Fibroblast of lung (primary cell): Measurements from ENCODE around the gene MKI67. TPM values are rescaled to one million over a fixed set of nuclear protein-coding genes. Genes with fewer than 3 reads are reported as not detected.

Experiments
- DNase-seq, 2 donors: peaks; one replicate each; pipeline versions ENCODE4 v3.0.0 to v3.0.0-alpha.2; 2010; ENCODE audit warnings: low read depth in 2 of 2
- H2AFZ ChIP-seq: 2 replicates; pipeline ENCODE4 v1.5.1; 2012; ENCODE audit warnings: low read length, control low read depth, inconsistent platforms
- H3K27ac ChIP-seq: 2 replicates; pipeline ENCODE4 v1.5.1; 2011; ENCODE audit warnings: low read length, control low read depth; ENCODE audit not compliant: insufficient read depth
- H3K27me3 ChIP-seq: 2 replicates; pipeline ENCODE4 v1.5.1; 2011; ENCODE audit warnings: mild to moderate bottlenecking, low read length; ENCODE audit not compliant: control insufficient read depth, insufficient read depth
- H3K36me3 ChIP-seq: 2 replicates; pipeline ENCODE4 v1.5.1; 2011; ENCODE audit warnings: low read length; ENCODE audit not compliant: control insufficient read depth, insufficient read depth
- H3K4me1 ChIP-seq: 2 replicates; pipeline ENCODE4 v1.5.1; 2011; ENCODE audit warnings: low read length; ENCODE audit not compliant: control insufficient read depth, insufficient read depth; ENCODE audit errors: extremely low read depth
- H3K4me2 ChIP-seq: 2 replicates; pipeline ENCODE4 v1.5.1; 2011; ENCODE audit warnings: low read length, control low read depth; ENCODE audit not compliant: insufficient read depth; ENCODE audit errors: extremely low read depth
- H3K4me3 ChIP-seq, 4 experiments: fragments of 200-600 bp in 1 of 4; sonication (generic) in 1 of 4; replicated peaks in 1 of 4; 2 replicates each; pipeline ENCODE4 v1.5.1; 2011 to 2016; ENCODE audit warnings: low read length in 4 of 4, low read depth in 3 of 4, mild to moderate bottlenecking in 3 of 4, control low read depth in 2 of 4, inconsistent platforms in 1 of 4, mixed read lengths in 1 of 4; ENCODE audit not compliant: insufficient read depth in 1 of 4; ENCODE audit errors: control extremely low read depth in 1 of 4
- H3K79me2 ChIP-seq: 2 replicates; pipeline ENCODE4 v1.5.1; 2012; ENCODE audit warnings: mild to moderate bottlenecking, low read length, inconsistent platforms; ENCODE audit not compliant: control insufficient read depth, insufficient read depth
- H3K9ac ChIP-seq: 2 replicates; pipeline ENCODE4 v1.5.1; 2011; ENCODE audit warnings: mild to moderate bottlenecking, low read length, control low read depth; ENCODE audit not compliant: insufficient read depth
- H3K9me3 ChIP-seq: 2 replicates; pipeline ENCODE4 v1.5.1; 2012; ENCODE audit warnings: low read depth, low read length; ENCODE audit not compliant: control insufficient read depth, insufficient read depth
- H4K20me1 ChIP-seq: 2 replicates; pipeline ENCODE4 v1.5.1; 2011; ENCODE audit warnings: low read length; ENCODE audit not compliant: control insufficient read depth, insufficient read depth; ENCODE audit errors: extremely low read depth
- EZH2 ChIP-seq: IDR thresholded peaks from 2 replicates; pipeline ENCODE4 v1.5.1; 2012; ENCODE audit warnings: low read length, control low read depth, mild to moderate bottlenecking; ENCODE audit errors: missing control alignments
- polyA plus RNA-seq, 2 donors: library from polyadenylated mRNA; depleted of rRNA in 1 of 2; stranded (reverse) in 1 of 2; unstranded in 1 of 2; fragments of >200 nt; gene quantifications; 2 replicates each; pipeline ENCODE4 v1.2.1, GENCODE V29; 2011 to 2012; ENCODE audit warnings: missing spikeins in 1 of 2
- total RNA-seq: library from RNA; depleted of rRNA; stranded (reverse); fragments of >200 nt; gene quantifications from 2 replicates; pipeline ENCODE4 v1.2.1, GENCODE V29; 2014
- TF ChIP-seq, protein P1 (sequence below), 2 donors: IDR thresholded peaks in 1 of 2; conservative IDR thresholded peaks in 1 of 2; 1 replicate in 1 of 2; 2 replicates in 1 of 2; pipeline ENCODE4 v1.5.1; 2011 to 2012; ENCODE audit warnings: low read length in 2 of 2, control low read depth in 1 of 2, inconsistent platforms in 1 of 2, low read depth in 1 of 2, mild to moderate bottlenecking in 1 of 2

The MKI67 gene
- total and polyA plus RNA-seq, 2 donors (not counting 1 experiment from before 2014, with no cell fraction given), result 4.3 to 6.4 TPM

DNA sequence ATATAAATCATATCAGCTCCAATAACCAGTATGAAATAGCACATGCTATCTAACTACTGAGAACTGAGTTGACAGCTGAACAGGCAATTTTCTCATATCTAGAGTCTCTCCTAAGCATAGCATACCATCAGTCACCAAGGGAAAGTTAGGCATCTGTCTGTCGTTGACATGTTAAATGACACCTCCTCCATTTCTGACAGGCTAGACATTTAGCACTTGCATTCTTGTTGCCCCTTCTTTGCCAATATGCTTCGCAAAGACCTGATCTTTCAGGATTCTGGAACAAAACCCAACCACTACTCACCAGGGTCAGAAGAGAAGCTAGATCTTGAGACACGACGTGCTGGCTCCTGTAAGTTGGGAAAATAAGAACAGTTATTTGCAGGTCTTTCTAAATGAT lies 10.0 kb downstream of the MKI67 start:
- no peak for DNase-seq
- Histone ChIP-seq H3K79me2 (peaks cover 34% of the 10 kb centered on the region), H4K20me1 (no peaks in the 10 kb centered on the region), H2AFZ (no peak overlapping the region), H3K36me3 (peaks cover 7% of the 10 kb centered on the region), H3K4me1 (no peaks in the 10 kb centered on the region), H3K9ac (no peak overlapping the region), H3K4me3 (no peak overlapping the region), H3K27ac (no peak overlapping the region), H3K27me3 (no peaks in the 10 kb centered on the region), H3K4me2 (no peak overlapping the region), H3K9me3 (no peaks in the 10 kb centered on the region)
- TF ChIP-seq, protein P1, sequence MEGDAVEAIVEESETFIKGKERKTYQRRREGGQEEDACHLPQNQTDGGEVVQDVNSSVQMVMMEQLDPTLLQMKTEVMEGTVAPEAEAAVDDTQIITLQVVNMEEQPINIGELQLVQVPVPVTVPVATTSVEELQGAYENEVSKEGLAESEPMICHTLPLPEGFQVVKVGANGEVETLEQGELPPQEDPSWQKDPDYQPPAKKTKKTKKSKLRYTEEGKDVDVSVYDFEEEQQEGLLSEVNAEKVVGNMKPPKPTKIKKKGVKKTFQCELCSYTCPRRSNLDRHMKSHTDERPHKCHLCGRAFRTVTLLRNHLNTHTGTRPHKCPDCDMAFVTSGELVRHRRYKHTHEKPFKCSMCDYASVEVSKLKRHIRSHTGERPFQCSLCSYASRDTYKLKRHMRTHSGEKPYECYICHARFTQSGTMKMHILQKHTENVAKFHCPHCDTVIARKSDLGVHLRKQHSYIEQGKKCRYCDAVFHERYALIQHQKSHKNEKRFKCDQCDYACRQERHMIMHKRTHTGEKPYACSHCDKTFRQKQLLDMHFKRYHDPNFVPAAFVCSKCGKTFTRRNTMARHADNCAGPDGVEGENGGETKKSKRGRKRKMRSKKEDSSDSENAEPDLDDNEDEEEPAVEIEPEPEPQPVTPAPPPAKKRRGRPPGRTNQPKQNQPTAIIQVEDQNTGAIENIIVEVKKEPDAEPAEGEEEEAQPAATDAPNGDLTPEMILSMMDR (conservative IDR thresholded peaks at IDR 0.05 in 1 of 2, IDR thresholded peaks at IDR 0.05 in 1 of 2; ENCODE audit: low read depth in 1 of 2, low read length in 2 of 2), result no peak
- TF ChIP-seq EZH2, result no peak

DNA sequence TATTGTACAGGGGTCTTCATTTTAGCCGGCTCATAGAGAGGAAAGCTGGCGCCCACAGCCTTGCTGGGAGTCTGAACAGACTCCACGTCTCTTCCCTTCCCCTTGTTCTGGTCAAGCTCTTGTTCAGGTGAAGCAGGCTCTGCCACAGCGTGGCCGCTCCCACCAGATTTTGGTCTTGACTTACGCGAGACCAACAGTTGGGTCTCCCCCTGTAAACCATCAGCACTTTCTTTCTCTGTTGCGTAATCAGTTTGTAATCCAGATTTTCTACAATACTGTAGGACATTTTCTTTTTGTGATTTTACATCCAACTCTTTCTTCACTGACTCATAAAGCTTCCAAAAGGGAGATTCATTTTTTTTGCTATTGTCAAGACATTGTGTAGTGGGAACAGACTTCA lies 10.9 kb downstream of the MKI67 start:
- DNase-seq, result no peak
- no peaks in the 10 kb centered on the region for H4K20me1 ChIP-seq
- H3K9ac ChIP-seq, result no peak overlapping the region
- no peaks in the 10 kb centered on the region for H3K27me3 ChIP-seq
- H3K4me3 ChIP-seq, result no peak overlapping the region
- no peak overlapping the region for H3K4me2 ChIP-seq
- no peak overlapping the region for H2AFZ ChIP-seq
- H3K27ac ChIP-seq, result no peak overlapping the region
- peaks cover 27% of the 10 kb centered on the region for H3K79me2 ChIP-seq
- no peaks in the 10 kb centered on the region for H3K9me3 ChIP-seq
- no peak for TF ChIP-seq EZH2
- TF ChIP-seq, protein P1 (conservative IDR thresholded peaks at IDR 0.05 in 1 of 2, IDR thresholded peaks at IDR 0.05 in 1 of 2; ENCODE audit: low read depth in 1 of 2, low read length in 2 of 2), result no peak
- peaks cover 7% of the 10 kb centered on the region for H3K36me3 ChIP-seq
- no peaks in the 10 kb centered on the region for H3K4me1 ChIP-seq

DNA sequence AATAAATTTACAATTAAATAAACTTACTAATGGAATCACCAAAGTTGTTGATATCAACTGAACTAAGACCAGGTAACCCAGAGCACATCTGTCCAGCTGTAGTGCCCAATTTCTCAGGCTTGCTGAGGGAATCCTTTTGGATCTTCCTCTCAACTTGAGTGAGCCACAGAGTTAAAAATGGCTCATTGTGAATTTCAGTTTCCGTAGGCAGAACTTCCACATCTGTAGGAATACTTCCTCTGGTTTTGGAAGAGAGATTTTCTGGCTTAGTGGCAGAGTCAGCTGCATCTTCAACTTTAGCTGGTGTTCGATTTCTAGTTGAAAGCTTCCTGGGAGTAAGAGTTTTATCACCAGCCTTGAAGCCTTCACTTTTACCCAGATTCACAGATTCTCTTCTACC lies 11.3 kb downstream of the MKI67 start:
- Histone ChIP-seq H3K4me1 (no peaks in the 10 kb centered on the region), H3K36me3 (peaks cover 8% of the 10 kb centered on the region), H4K20me1 (no peaks in the 10 kb centered on the region), H3K27ac (no peak overlapping the region), H2AFZ (no peak overlapping the region), H3K27me3 (no peaks in the 10 kb centered on the region), H3K9ac (no peak overlapping the region), H3K9me3 (no peaks in the 10 kb centered on the region), H3K4me3 (no peak overlapping the region), H3K4me2 (no peak overlapping the region), H3K79me2 (peaks cover 24% of the 10 kb centered on the region)
- no peak for DNase-seq
- TF ChIP-seq, protein P1 (conservative IDR thresholded peaks at IDR 0.05 in 1 of 2, IDR thresholded peaks at IDR 0.05 in 1 of 2; ENCODE audit: low read depth in 1 of 2, low read length in 2 of 2), result no peak
